HCT116 (cell line): ENCODE measurements around the gene TPD52L3.

ENCODE experiments used
- CEBPB ChIP-seq: IDR thresholded peaks from 2 replicates; pipeline ENCODE4 v1.6.1; 2012; ENCODE audit warnings: low read depth
- CTCF ChIP-seq, 3 experiments: fragments of 200-600 bp in 1 of 3; sonication (generic) in 1 of 3; IDR thresholded peaks in 2 of 3; conservative IDR thresholded peaks in 1 of 3; 2 replicates each; pipeline ENCODE4 v1.5.1; 2012 to 2017; ENCODE audit warnings: low read depth in 2 of 3, low read length in 2 of 3, antibody characterized with exemption in 1 of 3, borderline replicate concordance in 1 of 3, control low read depth in 1 of 3, mild to moderate bottlenecking in 1 of 3, mixed read lengths in 1 of 3, mixed run types in 1 of 3, moderate library complexity in 1 of 3; ENCODE audit not compliant: insufficient read depth in 1 of 3
- MAX ChIP-seq: IDR thresholded peaks from 2 replicates; pipeline ENCODE4 v1.6.1; 2012
- POLR2A ChIP-seq: IDR thresholded peaks from 2 replicates; pipeline ENCODE4 v1.7.0; 2011; ENCODE audit warnings: borderline replicate concordance; ENCODE audit not compliant: insufficient read depth, insufficient read length; ENCODE audit errors: extremely low read depth
- POLR2AphosphoS5 ChIP-seq: IDR thresholded peaks from 2 replicates; pipeline ENCODE4 v1.6.1; 2011; ENCODE audit warnings: mild to moderate bottlenecking, low read depth, low read length, moderate library complexity
- RAD21 ChIP-seq: IDR thresholded peaks from 2 replicates; pipeline ENCODE4 v1.6.1; 2012; ENCODE audit warnings: low read depth, mild to moderate bottlenecking
- TCF7L2 ChIP-seq: IDR thresholded peaks from 2 replicates; pipeline ENCODE4 v1.7.0; 2011; ENCODE audit warnings: borderline replicate concordance, inconsistent platforms; ENCODE audit not compliant: insufficient read depth, insufficient read length; ENCODE audit errors: extremely low read depth

- TF ChIP-seq CTCF (IDR thresholded peaks at IDR 0.05 in 2 of 3, conservative IDR thresholded peaks at IDR 0.05 in 1 of 3; ENCODE audit: borderline replicate concordance in 1 of 3, insufficient read depth in 1 of 3, low read depth in 2 of 3, low read length in 2 of 3) (no peak), CEBPB (no peak), POLR2A (no peak), TCF7L2 (no peak), MAX (no peak), POLR2AphosphoS5 (no peak), RAD21 (no peak)
Measured at GRCh38 chr9:6356441-6356840, 28.3 kb downstream of the TPD52L3 start.
